ENCODE measurements around the gene STXBP5. TPM values are rescaled to one million over a fixed set of nuclear protein-coding genes. Genes with fewer than 3 reads are reported as not detected.
A peak's percentile ranks its signal among the peaks of the same experiment; 100 is the strongest.

The STXBP5 gene
- total and polyA plus RNA-seq, 9 of the 15 experiments (the other 6 are each of a cell fraction or from before 2014, with no cell fraction given), result 23.3 to 172 (median 71.5) TPM

GRCh38 chr6:147211349-147211748, 7.1 kb downstream of the STXBP5 start (continued):
- TF ChIP-seq ZMIZ1 (IDR thresholded peaks at IDR 0.05; ENCODE audit: low read depth in 2 of 2, low read length in 2 of 2), result no peak
- peak; percentile 39; the same call in 1 of the 2 replicates for TF ChIP-seq POLR2G (IDR thresholded peaks at IDR 0.05; ENCODE audit: low read depth, low read length)

GRCh38 chr6:147211831-147212230, 7.6 kb downstream of the STXBP5 start:
- POLR2A ChIA-PET, result interaction anchor here (0.7 to 1.7 kb wide), 10 partner anchors 8 to 352 kb away, joined by 3 to 7 read pairs (median 4); no protein-coding TSS in a partner anchor
- TF ChIP-seq SIRT6 (IDR thresholded peaks at IDR 0.05; ENCODE audit: low read depth, low read length) (no peak), FIP1L1 (IDR thresholded peaks at IDR 0.05; ENCODE audit: low read depth, low read length, poor library complexity, severe bottlenecking) (no peak), DPF2 (IDR thresholded peaks at IDR 0.05) (peak; percentile 27; the same call in 1 of the 2 replicates), MAFG (tag; conservative IDR thresholded peaks at IDR 0.05) (peak; percentile 92), ZNF436 (CRISPR knock-in tag; IDR thresholded peaks at IDR 0.05) (no peak), MAZ (CRISPR knock-in tag; conservative IDR thresholded peaks at IDR 0.05 in 1 of 2, IDR thresholded peaks at IDR 0.05 in 1 of 2) (no peak), SP1 (CRISPR knock-in tag; IDR thresholded peaks at IDR 0.05) (no peak), MLLT1 (IDR thresholded peaks at IDR 0.05) (peak; percentile 38 to 49; a peak in 1 of 4 replicates), ZNF507 (tag; conservative IDR thresholded peaks at IDR 0.05) (no peak), CTCF (IDR thresholded peaks at IDR 0.05 in 2 of 3, conservative IDR thresholded peaks at IDR 0.05 in 1 of 3; ENCODE audit: insufficient read depth in 2 of 3, low read depth in 1 of 3, low read length in 3 of 3) (no peak)

More at GRCh38 chr6:147211831-147212230, 7.6 kb downstream of the STXBP5 start:
- ATAC-seq (peak; percentile 11; the same call in 2 of the 3 replicates), DNase-seq (ENCODE audit: extremely low read depth in 1 of 4, low spot score in 3 of 4) (no peak), FAIRE-seq (no peak)
- no TSS peak for BruUV-seq (replicated peaks)
- intact Hi-C loops (cut with micrococcal nuclease), result no loop called here
- no peak overlapping the region for H2AFZ ChIP-seq (ENCODE audit: low read depth, low read length)
- WGBS (ENCODE audit: insufficient coverage, low coverage, missing lambda C conversion rate), result 64% methylated on average over 4 of the region's 4 CpGs
- H3K9me1 ChIP-seq (ENCODE audit: control insufficient read depth, insufficient read depth, low read length), result no peaks in the 10 kb centered on the region
- no peak overlapping the region for H3K4me3 ChIP-seq
- no peaks in the 10 kb centered on the region for H3K9me3 ChIP-seq (replicated peaks; ENCODE audit: control insufficient read depth, insufficient read depth, low read depth, low read length)
- peaks cover 89% of the 10 kb centered on the region for H3K36me3 ChIP-seq (ENCODE audit: control insufficient read depth, insufficient read depth, low read length)
- peaks cover 100% of the 10 kb centered on the region for H3K79me2 ChIP-seq (ENCODE audit: control insufficient read depth, insufficient read depth, low read length)
- 0 out of 4 replicates have a peak overlapping the region, but pooled peaks of 1 of the 2 experiments have one; percentile 4 for H3K9ac ChIP-seq (ENCODE audit: insufficient read depth in 1 of 2, low read depth in 2 of 2, low read length in 2 of 2)
- H3K27me3 ChIP-seq (ENCODE audit: control insufficient read depth in 2 of 2, insufficient read depth in 2 of 2, low read length in 2 of 2), result no peaks in the 10 kb centered on the region
- H3K4me1 ChIP-seq (replicated peaks in 1 of 2; ENCODE audit: control insufficient read depth in 2 of 2, insufficient read depth in 2 of 2, low read length in 2 of 2), result peaks cover 0 to 35% of the 10 kb centered on the region in 2 experiments
- H3K27ac ChIP-seq (ENCODE audit: extremely low read depth, low read depth, low read length), result peak overlapping the region; percentile 36
- CTCF ChIA-PET (ENCODE audit: low intra/inter-chr PET ratio), result no interaction called here
- in situ Hi-C loops (cut with MboI), result loop anchor here (25.0 kb wide), 1 partner anchor 325 kb away; no protein-coding TSS in a partner anchor
- peak overlapping the region; percentile 41 for H3K4me2 ChIP-seq (ENCODE audit: insufficient read depth, low read length)
- H4K20me1 ChIP-seq (replicated peaks; ENCODE audit: control insufficient read depth, insufficient read depth, low read length), result no peaks in the 10 kb centered on the region

Measured in K562 (cell line).